Ovary (tissue), 9 donors: Measurements from ENCODE around the gene NANS. TPM values are rescaled to one million over a fixed set of nuclear protein-coding genes. Genes with fewer than 3 reads are reported as not detected.

Source experiments
- DNase-seq, 5 donors: peaks; one replicate each; pipeline ENCODE4 v3.0.0-alpha.2; 2019 to 2020
- H3K27ac ChIP-seq, 2 donors: fragments of 200-600 bp; one replicate each; pipeline versions ENCODE4 v1.5.1 to v1.8.0; 2019 to 2022
- H3K27me3 ChIP-seq: fragments of 200-600 bp; one replicate; pipeline ENCODE4 v1.8.0; 2022
- H3K36me3 ChIP-seq: fragments of 200-600 bp; sonication (generic); one replicate; pipeline ENCODE4 v1.5.1; 2019
- H3K4me1 ChIP-seq: one replicate; pipeline ENCODE4 v1.8.1; 2013; ENCODE audit warnings: mild to moderate bottlenecking, moderate library complexity; ENCODE audit not compliant: insufficient read depth
- H3K4me3 ChIP-seq: fragments of 200-600 bp; sonication (generic); one replicate; pipeline ENCODE4 v1.5.1; 2017
- H3K9me3 ChIP-seq, 2 donors: fragments of 200-600 bp in 1 of 2; sonication (generic) in 1 of 2; one replicate each; pipeline versions ENCODE4 v1.5.1 to v1.8.1; 2013 to 2019; ENCODE audit warnings: mild to moderate bottlenecking in 1 of 2, moderate library complexity in 1 of 2
- CTCF ChIP-seq, 3 donors: fragments of 450-650 bp in 2 of 3; fragments of 200-600 bp in 1 of 3; IDR thresholded peaks; one replicate each; pipeline versions ENCODE4 v1.5.1 to v1.8.0; 2016 to 2022; ENCODE audit warnings: antibody characterized with exemption in 3 of 3, mild to moderate bottlenecking in 1 of 3
- EP300 ChIP-seq: sonication (generic); formaldehyde crosslinking; IDR thresholded peaks from one replicate; pipeline ENCODE4 v1.6.1; 2017; ENCODE audit warnings: antibody characterized with exemption
- POLR2A ChIP-seq: fragments of 450-650 bp; IDR thresholded peaks from one replicate; pipeline ENCODE4 v1.6.1; 2017; ENCODE audit warnings: antibody characterized with exemption, mild to moderate bottlenecking, moderate library complexity
- WGBS, 3 donors: extraction: QIAGEN DNeasy Blood & Tissue Kit in 1 of 3; methylation state at CpG; one replicate each; pipeline versions ENCODE4 v1.1.5 to v1.1.7; 2013 to 2017; 5-methylcytosine and 5-hydroxymethylcytosine counted together
- intact Hi-C, 4 donors: fragments of 100-400 bp; cut with DNase I; formaldehyde crosslinking; loops; one replicate each; pipeline versions ENCODE4 v1.11.0 to v1.15.1; 2022 to 2023
- polyA plus RNA-seq, 2 donors: library from polyadenylated mRNA; stranded (reverse); fragments of 200-250 nt in 1 of 2; fragments of 350-450 nt in 1 of 2; fragmentation: Illumina TruSeq in 1 of 2; extraction: RNeasy Lipid Tissue Mini Kit (QIAGEN cat#74804) in 1 of 2; gene quantifications; one replicate each; pipeline ENCODE4 v1.2.3, GENCODE V29; 2013 to 2014
- total RNA-seq, 7 donors: library from RNA; depleted of rRNA in 2 of 7; stranded (reverse); fragments of >200 nt in 2 of 7; fragmentation: NEBNext Ultra II Directional in 3 of 7; extraction: Animal tissue kit (Norgen Biotek cat#: 25700) in 3 of 7; gene quantifications; one replicate each; pipeline versions ENCODE4 v1.1.0 to v1.2.4, GENCODE V29; 2016 to 2023
- donor health status: DM: no; HTN: no; CAD: no; lungs with moderate emphysema.
- donor health status: DM: no; HTN: no; CAD: no.
- donor health status: Bipolar disorder and iron deficiency.
- donor health status: DM: yes; HTN: yes; CAD: no.
- donor health status: DM: no; HTN: no; CAD: no.
- donor health status: DM: yes; HTN: yes; CAD: no.

Gene NANS
- total and polyA plus RNA-seq, 9 donors = 24.1 to 43.8 (median 33.8) TPM

GRCh38 chr9:98080780-98081179 is 24.2 kb downstream of the NANS start:
- intact Hi-C loops = no loop called here
- no peaks in the 10 kb centered on the region for H3K27me3 ChIP-seq
- 89 to 94% (median 89%) methylated on average over 12 of the region's 12 CpGs for WGBS, 3 donors
- no peak overlapping the region for H3K27ac ChIP-seq
- no peaks in the 10 kb centered on the region for H3K36me3 ChIP-seq
- no peak for DNase-seq
- no peaks in the 10 kb centered on the region for H3K9me3 ChIP-seq
- TF ChIP-seq CTCF (IDR thresholded peaks at IDR 0.05) (no peak), POLR2A (no peak), EP300 (no peak)
- H3K4me1 ChIP-seq = no peaks in the 10 kb centered on the region
- no peak overlapping the region for H3K4me3 ChIP-seq

GRCh38 chr9:98081477-98082219 is 25.1 kb downstream of the NANS start:
- WGBS, 3 donors = 59 to 65% (median 60%) methylated on average over 6 of the region's 6 CpGs

GRCh38 chr9:98083061-98083501 is 26.5 kb downstream of the NANS start:
- Histone ChIP-seq H3K4me3 (no peak overlapping the region), H3K9me3 (no peaks in the 10 kb centered on the region), H3K36me3 (no peaks in the 10 kb centered on the region), H3K4me1 (peaks cover 7% of the 10 kb centered on the region), H3K27me3 (no peaks in the 10 kb centered on the region), H3K27ac (no peak overlapping the region)
- no peak for DNase-seq
- intact Hi-C loops = no loop called here
- WGBS, 3 donors = 96 to 100% (median 99%) methylated on average over 2 of the region's 2 CpGs
- no peak for TF ChIP-seq CTCF (IDR thresholded peaks at IDR 0.05)
- TF ChIP-seq EP300 = no peak
- no peak for TF ChIP-seq POLR2A

More at GRCh38 chr9:98081477-98082219, 25.1 kb downstream of the NANS start:
- no peak overlapping the region for H3K4me3 ChIP-seq
- DNase-seq = no peak
- H3K27me3 ChIP-seq = no peaks in the 10 kb centered on the region
- TF ChIP-seq EP300 = no peak
- no peak for TF ChIP-seq POLR2A
- TF ChIP-seq CTCF (IDR thresholded peaks at IDR 0.05) = no peak
- no peak overlapping the region for H3K27ac ChIP-seq
- no peaks in the 10 kb centered on the region for H3K9me3 ChIP-seq
- intact Hi-C loops = no loop called here
- H3K4me1 ChIP-seq = no peaks in the 10 kb centered on the region
- no peaks in the 10 kb centered on the region for H3K36me3 ChIP-seq

- peaks cover 7% of the 10 kb centered on the region for H3K4me1 ChIP-seq
- 81 to 88% (median 87%) methylated on average over 7 of the region's 7 CpGs for WGBS, 3 donors
- H3K36me3 ChIP-seq = no peaks in the 10 kb centered on the region
- no peak overlapping the region for H3K4me3 ChIP-seq
- intact Hi-C loops = no loop called here
- H3K27ac ChIP-seq = no peak overlapping the region
- TF ChIP-seq POLR2A (no peak), CTCF (IDR thresholded peaks at IDR 0.05) (no peak), EP300 (no peak)
- H3K9me3 ChIP-seq = no peaks in the 10 kb centered on the region
- DNase-seq = no peak
- H3K27me3 ChIP-seq = no peaks in the 10 kb centered on the region
Measured at GRCh38 chr9:98083566-98084183, 27.1 kb downstream of the NANS start.
